HEK293T (cell line): ENCODE measurements around the gene EFEMP1.

Experiments used
- ARNT ChIP-seq: fragments of 450-650 bp; IDR thresholded peaks from 2 replicates; pipeline ENCODE4 v1.6.1; 2017; ENCODE audit warnings: mild to moderate bottlenecking
- BHLHE40 ChIP-seq: fragments of 450-650 bp; IDR thresholded peaks from 2 replicates; pipeline ENCODE4 v1.6.1; 2016; ENCODE audit warnings: mild to moderate bottlenecking, moderate library complexity, borderline replicate concordance
- FOXA1 ChIP-seq: fragments of 450-650 bp; IDR thresholded peaks from 2 replicates; pipeline ENCODE4 v1.6.1; 2016; ENCODE audit warnings: mild to moderate bottlenecking
- FOXK2 ChIP-seq: fragments of 450-650 bp; IDR thresholded peaks from 2 replicates; pipeline ENCODE4 v1.6.1; 2016; ENCODE audit warnings: mild to moderate bottlenecking
- FOXM1 ChIP-seq: fragments of 450-650 bp; IDR thresholded peaks from 2 replicates; pipeline ENCODE4 v1.6.1; 2017; ENCODE audit warnings: mild to moderate bottlenecking, borderline replicate concordance
- HDGF ChIP-seq: fragments of 450-650 bp; IDR thresholded peaks from 2 replicates; pipeline ENCODE4 v1.6.1; 2017; ENCODE audit warnings: antibody characterized with exemption, borderline replicate concordance
- L3MBTL2 ChIP-seq: fragments of 450-650 bp; conservative IDR thresholded peaks from 2 replicates; pipeline ENCODE4 v1.6.1; 2016; ENCODE audit warnings: mild to moderate bottlenecking
- PKNOX1 ChIP-seq: fragments of 450-650 bp; IDR thresholded peaks from 2 replicates; pipeline ENCODE4 v1.6.1; 2016
- SP1 ChIP-seq: fragments of 450-650 bp; IDR thresholded peaks from 2 replicates; pipeline ENCODE4 v1.6.1; 2017
- SUZ12 ChIP-seq: fragments of 450-650 bp; IDR thresholded peaks from 2 replicates; pipeline ENCODE4 v1.6.1; 2016; ENCODE audit warnings: mild to moderate bottlenecking
- TARDBP ChIP-seq: fragments of 450-650 bp; IDR thresholded peaks from 2 replicates; pipeline ENCODE4 v1.6.1; 2016

- TF ChIP-seq SP1 (no peak), BHLHE40 (no peak), SUZ12 (no peak), FOXA1 (no peak), L3MBTL2 (no peak), FOXM1 (no peak), HDGF (no peak), ARNT (no peak), PKNOX1 (no peak), FOXK2 (no peak), TARDBP (no peak)
These were observed 47.0 kb downstream of the EFEMP1 start for GRCh38 chr2:55876429-55877086.
